ENCODE measurements around the gene MED17. TPM values are rescaled to one million over a fixed set of nuclear protein-coding genes. Genes with fewer than 3 reads are reported as not detected.

Gene MED17
- total and polyA plus RNA-seq, 10 donors: 10.4 to 41.3 (median 36.6) TPM

DNA sequence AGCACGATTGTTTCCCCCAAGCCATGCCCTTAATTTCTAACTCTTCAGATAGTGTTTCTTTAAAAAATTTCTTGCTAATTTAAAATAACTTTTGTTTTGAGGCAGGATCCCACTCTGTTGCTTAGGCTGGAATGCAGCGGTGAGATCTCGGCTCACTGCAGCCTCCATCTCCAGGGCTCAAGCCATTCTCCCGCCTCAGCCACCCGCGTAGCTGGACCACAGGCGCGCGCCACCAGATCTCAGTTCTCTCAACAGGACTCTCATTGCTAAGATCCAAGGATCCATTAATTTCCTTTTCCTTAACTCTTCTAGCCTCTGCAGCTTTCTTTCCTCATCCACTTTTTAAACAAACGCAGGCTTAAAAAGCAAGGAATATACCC is 327 bp upstream of the MED17 start:
- WGBS, 5 donors: 0 to 1% (median 0%) methylated on average over 10 of the region's 10 CpGs
- DNase-seq: no peak
- Histone ChIP-seq H3K27ac (peak overlapping the region in 7 of 8 donors; percentile 91 to 97 (median 95)), H3K4me3 (peak overlapping the region; percentile 81 to 99 (median 89)), H3K36me3 (peaks cover 0 to 23% (median 8%) of the 10 kb centered on the region in 6 donors), H3K9me3 (no peaks in the 10 kb centered on the region), H3K4me1 (peaks cover 19 to 53% (median 34%) of the 10 kb centered on the region in 6 donors), H3K27me3 (replicated peaks in 1 of 7) (no peaks in the 10 kb centered on the region)
- intact Hi-C loops (cut with DNase I; ENCODE audit: low total_unique reads): no loop called here
- no peak for TF ChIP-seq POLR2A (IDR thresholded peaks at IDR 0.05)
- TF ChIP-seq POLR2AphosphoS5 (IDR thresholded peaks at IDR 0.05): no peak
- TF ChIP-seq, protein P1, sequence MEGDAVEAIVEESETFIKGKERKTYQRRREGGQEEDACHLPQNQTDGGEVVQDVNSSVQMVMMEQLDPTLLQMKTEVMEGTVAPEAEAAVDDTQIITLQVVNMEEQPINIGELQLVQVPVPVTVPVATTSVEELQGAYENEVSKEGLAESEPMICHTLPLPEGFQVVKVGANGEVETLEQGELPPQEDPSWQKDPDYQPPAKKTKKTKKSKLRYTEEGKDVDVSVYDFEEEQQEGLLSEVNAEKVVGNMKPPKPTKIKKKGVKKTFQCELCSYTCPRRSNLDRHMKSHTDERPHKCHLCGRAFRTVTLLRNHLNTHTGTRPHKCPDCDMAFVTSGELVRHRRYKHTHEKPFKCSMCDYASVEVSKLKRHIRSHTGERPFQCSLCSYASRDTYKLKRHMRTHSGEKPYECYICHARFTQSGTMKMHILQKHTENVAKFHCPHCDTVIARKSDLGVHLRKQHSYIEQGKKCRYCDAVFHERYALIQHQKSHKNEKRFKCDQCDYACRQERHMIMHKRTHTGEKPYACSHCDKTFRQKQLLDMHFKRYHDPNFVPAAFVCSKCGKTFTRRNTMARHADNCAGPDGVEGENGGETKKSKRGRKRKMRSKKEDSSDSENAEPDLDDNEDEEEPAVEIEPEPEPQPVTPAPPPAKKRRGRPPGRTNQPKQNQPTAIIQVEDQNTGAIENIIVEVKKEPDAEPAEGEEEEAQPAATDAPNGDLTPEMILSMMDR (IDR thresholded peaks at IDR 0.05 in 8 of 11, conservative IDR thresholded peaks at IDR 0.05 in 3 of 11): no peak

DNA sequence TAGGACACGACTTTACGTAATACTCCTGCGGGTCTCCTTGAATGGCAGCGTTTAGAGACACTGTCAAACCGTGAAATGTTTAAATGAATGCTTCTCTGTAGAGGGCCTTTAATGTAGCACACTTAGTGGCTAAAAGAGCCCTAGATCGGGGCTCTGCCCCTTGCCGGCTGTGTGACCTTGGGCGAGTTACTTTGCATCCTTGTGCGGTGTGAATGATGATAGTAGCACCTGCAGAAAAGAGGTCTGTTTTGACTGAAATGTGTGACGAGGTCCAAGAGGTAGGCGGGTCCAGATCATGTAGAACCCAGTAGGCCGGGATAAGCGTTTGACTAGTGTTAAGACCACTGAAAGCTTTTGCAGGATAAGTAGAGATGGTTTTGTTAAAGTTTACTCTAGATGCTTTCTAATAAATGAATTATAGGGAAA is 866 bp downstream of the MED17 start:
- DNase-seq: no peak
- TF ChIP-seq, protein P1 (IDR thresholded peaks at IDR 0.05 in 8 of 11, conservative IDR thresholded peaks at IDR 0.05 in 3 of 11): no peak
- no peak for TF ChIP-seq POLR2A (IDR thresholded peaks at IDR 0.05)
- TF ChIP-seq POLR2AphosphoS5 (IDR thresholded peaks at IDR 0.05): no peak
- intact Hi-C loops (cut with DNase I; ENCODE audit: low total_unique reads): no loop called here
- Histone ChIP-seq H3K9me3 (no peaks in the 10 kb centered on the region), H3K36me3 (peaks cover 0 to 35% (median 18%) of the 10 kb centered on the region in 6 donors), H3K27ac (peak overlapping the region; percentile 91 to 98 (median 95)), H3K4me3 (peak overlapping the region; percentile 81 to 99 (median 89)), H3K4me1 (peaks cover 19 to 58% (median 34%) of the 10 kb centered on the region in 6 donors), H3K27me3 (replicated peaks in 1 of 7) (no peaks in the 10 kb centered on the region)
- WGBS, 5 donors: 0% methylated on average over 13 of the region's 13 CpGs

DNA sequence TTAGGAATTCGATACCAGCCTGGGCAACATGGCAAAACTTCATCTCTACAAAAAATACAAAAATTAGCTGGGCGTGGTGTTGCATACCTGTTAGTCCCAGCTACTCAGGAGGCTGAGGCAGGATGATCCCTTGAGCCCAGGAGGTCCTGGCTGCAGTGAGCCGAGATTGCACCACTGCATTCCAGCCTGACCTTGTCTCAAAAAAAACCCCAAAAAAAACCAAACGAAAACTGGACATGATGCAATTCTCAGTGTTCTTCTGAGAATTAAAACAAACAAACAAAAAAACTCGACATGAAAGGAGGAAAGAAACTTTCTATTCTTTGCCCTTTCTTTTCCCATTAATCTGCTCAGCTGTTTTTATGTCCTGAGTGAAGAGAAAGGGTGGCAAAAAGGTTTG is 7.4 kb downstream of the MED17 start:
- no peak for DNase-seq
- Histone ChIP-seq H3K4me3 (no peak overlapping the region), H3K4me1 (peaks cover 3 to 28% (median 12%) of the 10 kb centered on the region in 6 donors), H3K27me3 (replicated peaks in 1 of 7) (no peaks in the 10 kb centered on the region), H3K36me3 (peaks cover 3 to 99% (median 81%) of the 10 kb centered on the region in 6 donors), H3K27ac (no peak overlapping the region), H3K9me3 (no peaks in the 10 kb centered on the region)
- WGBS, 5 donors: 88 to 96% (median 89%) methylated on average over 5 of the region's 5 CpGs
- TF ChIP-seq, protein P1 (IDR thresholded peaks at IDR 0.05 in 8 of 11, conservative IDR thresholded peaks at IDR 0.05 in 3 of 11): no peak
- TF ChIP-seq POLR2AphosphoS5 (IDR thresholded peaks at IDR 0.05) (no peak), POLR2A (IDR thresholded peaks at IDR 0.05) (no peak)
- intact Hi-C loops (cut with DNase I; ENCODE audit: low total_unique reads): loop anchor here (5.0 kb wide), 1 partner anchor 49 kb away; the partner anchor contains the start of genes C11orf54 and TAF1D

DNA sequence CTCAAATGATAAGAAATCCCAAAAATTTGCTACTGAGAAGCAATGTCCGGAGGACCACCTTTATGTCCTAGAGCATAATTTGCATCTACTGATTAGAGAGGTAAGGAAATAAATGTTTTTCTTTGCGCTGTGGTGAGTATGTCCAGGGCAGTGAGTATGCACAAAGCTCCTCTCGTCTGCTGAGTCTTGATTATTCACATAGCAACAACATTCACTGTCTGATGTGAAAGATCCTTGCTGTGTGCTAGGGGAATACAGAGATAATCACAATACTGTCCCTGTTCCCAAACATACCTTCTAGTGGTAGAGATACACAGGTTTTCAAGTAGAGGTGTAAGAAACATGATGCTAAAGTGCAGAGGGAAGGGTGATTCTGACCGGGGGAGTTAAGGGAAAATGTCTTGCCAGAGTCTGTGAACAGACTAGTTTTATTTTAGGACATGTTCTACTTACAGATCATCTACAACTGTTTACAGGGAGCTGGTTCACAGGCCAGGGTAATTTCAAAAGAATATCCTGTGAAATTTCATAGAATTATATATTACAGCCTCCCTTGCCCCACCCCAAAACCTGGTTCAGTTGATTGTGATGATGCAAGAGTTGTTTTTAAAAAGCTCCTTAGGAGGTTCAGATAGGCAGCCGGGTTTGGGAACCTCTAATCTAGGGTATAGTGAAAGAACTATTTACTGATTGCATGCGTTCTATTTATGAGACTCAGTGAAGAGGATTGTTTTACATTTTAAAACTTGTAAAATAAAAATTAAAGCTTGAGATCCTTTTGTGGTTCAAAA is 12.6 kb downstream of the MED17 start:
- Histone ChIP-seq H3K9me3 (no peaks in the 10 kb centered on the region), H3K27me3 (replicated peaks in 1 of 7) (no peaks in the 10 kb centered on the region), H3K27ac (no peak overlapping the region), H3K4me1 (no peaks in the 10 kb centered on the region), H3K36me3 (peaks cover 6 to 100% (median 91%) of the 10 kb centered on the region in 6 donors), H3K4me3 (no peak overlapping the region)
- WGBS, 5 donors: 94 to 97% (median 96%) methylated on average over 6 of the region's 6 CpGs
- TF ChIP-seq POLR2A (IDR thresholded peaks at IDR 0.05) (no peak), POLR2AphosphoS5 (IDR thresholded peaks at IDR 0.05) (no peak)
- TF ChIP-seq, protein P1 (IDR thresholded peaks at IDR 0.05 in 8 of 11, conservative IDR thresholded peaks at IDR 0.05 in 3 of 11): no peak
- DNase-seq: no peak
- intact Hi-C loops (cut with DNase I; ENCODE audit: low total_unique reads): no loop called here
